Stimulated activated CD4-positive, alpha-beta T cell treated with anti-CD3 and anti-CD28 coated beads, Interleukin-1b, Interleukin-23, amount 100 ng/mL, for 24 hours (primary cell): ENCODE measurements around the gene LCN6.
"Not testable (repeated sequence)": the region's sequence is repeated elsewhere in the genome, so short reads cannot be mapped to it uniquely, and the experiment has no call there.

Experiments used
- DNase-seq, 4 experiments: peaks; one replicate each; pipeline ENCODE4 v3.0.0-alpha.2; 2020; ENCODE audit warnings: low read depth in 4 of 4, low spot score in 1 of 4

The LCN6 gene

DNA sequence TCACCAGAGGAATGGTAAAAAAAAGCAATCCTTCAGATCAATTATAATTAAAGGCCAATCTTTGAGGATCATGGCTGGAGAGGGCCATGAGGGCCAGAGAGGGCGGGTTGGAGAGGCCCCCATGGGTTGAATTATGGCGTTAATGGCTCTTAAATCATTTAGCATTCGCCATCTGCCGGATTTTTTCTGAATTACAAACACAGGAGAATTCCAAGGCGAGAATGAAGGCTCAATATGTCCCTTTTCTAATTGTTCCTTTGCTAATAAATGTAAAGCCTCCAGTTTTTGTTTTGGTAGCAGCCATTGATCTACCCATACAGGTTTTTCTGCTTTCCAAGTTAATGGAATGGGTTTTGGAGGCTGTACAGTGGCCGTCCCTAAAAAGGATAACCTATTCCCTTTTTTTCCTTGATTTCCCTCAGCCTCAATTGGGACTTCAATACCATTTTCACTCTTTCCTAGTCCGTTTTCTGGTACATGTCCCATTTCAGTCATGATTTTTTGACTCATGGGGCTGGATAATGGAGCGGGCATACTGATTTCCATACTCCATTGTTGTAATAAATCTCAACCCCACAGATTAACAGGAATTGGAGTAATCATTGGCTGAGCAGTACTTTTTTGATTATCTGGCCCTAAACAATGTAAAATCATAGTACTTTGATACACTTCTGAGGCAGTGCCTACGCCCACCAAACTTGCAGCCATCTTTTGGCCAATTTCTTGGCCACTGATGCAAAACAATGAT lies 36.1 kb upstream of the LCN6 start:
- DNase-seq, result no peak

DNA sequence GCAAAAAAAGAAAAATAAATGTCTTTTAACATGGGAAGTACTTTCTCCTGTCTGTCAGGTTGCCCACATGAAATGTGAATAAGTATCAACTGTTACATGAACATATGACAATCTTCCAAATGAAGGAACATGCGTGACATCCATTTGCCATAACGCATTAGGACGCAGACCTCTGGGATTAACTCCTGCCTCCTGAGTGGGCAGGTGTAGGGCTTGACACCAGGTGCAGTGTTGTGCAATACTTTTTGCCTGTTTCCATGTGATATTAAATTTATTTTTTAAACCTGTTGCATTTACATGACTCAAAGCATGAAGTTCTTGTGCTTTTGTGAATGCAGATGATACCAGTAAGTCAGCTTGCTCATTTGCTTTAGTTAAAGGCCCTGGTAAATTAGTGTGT lies 34.1 kb upstream of the LCN6 start:
- no peak for DNase-seq

DNA sequence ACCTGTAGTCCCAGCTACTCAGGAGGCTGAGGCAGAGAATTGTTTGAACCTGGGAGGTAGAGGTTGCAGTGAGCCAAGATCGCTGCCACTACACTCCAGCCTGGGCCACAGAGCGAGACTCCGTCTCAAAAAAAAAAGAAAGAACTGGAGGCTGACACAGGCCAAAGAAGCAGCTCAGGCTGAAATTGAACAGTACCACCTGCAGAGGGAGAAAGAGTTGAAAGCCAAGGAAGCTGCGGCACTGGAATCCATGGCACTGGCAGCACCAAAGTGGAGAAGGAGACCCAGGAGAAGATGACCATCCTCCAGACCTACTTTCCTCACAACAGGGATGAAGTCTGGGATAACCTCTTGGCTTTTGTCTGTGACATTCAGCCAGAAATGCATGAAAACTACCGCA lies 31.5 kb upstream of the LCN6 start:
- no peak for DNase-seq

DNA sequence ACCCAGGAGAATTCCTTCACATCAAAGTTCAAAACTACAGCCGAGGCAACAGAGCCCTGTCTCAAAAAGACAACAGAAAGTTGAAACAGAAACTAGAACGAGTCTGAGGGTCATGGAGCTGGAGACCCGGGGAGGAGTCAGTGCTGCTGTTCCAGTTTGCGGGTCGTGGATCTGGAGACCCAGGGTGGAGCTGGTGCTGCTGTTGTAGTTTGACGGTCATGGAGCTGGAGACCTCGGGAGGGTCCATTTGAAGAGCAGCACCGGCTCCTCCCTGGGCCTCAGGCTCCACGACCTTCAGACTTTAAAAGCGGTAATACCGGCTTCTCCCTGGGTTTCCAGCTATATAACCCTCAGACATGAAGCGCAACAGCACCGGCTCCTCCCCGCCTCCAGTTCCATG lies 29.0 kb upstream of the LCN6 start:
- DNase-seq, result no peak

DNA sequence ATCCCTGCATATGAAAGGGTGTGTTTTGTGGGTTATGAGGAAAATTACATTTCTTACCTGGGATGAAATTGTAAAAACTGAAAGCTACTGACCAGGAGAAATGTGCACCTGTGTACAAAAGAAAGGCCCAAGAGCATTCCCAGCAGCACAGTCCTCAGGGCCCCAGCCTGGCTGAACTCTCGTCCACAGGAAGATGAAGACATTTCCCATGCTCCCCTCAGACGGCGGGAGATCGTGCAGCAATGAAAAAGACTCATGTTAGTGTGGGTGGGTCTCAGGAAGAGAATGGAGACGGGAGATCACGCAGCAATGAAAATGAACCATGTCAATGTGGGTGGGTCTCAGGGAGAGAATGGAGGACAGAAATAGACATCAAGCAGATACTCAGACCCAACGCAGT lies 28.6 kb upstream of the LCN6 start:
- no peak for DNase-seq

DNA sequence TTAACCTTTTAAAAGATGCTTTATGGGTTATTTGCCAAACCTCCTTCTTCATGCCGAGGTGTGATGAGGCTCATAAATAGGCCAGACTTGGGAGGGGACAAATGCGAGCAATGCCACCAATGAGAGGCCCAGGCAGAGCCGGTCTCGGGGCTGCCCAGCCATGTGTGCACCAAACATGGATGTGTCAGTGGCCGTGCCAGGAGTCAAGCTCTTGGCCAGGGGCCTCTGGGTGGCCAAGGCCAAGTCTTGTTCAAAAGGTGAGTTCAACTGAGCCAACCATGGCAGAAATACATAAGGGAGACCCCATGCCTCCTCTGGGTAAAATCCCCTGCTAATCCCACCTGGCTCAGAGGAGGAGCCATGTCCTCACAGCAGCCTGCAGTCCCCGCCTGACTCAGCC lies 26.9 kb upstream of the LCN6 start:
- no peak for DNase-seq

DNA sequence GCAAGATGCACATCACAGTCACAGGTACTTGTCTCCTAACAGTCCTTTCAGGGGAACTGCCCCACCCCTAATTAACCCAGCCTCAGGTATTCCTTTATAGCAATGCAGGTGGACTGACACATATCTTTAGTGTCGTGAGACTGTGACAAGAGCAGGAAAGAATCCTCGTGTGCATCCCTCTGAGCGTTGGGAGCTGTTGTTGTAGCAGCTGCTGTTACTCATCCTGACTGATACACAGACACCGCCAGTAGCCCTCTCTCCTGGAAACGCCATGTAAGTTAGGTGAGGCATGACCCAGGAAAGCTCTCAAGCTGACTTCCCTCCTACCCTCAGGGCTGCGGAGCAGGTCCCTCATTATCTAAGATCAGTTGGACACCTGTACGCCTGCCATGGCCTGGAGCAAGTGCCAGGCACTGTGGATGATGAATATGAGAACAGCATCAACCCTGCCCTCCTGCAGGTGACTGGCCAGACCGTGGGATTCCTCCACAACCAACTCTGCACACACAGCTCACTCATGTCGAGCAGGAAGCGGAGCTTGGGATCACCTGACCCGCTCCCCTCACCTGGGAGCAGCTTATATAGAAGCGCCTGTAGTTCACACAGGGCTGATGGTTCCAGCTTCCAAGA lies 26.2 kb upstream of the LCN6 start:
- no peak for DNase-seq

DNA sequence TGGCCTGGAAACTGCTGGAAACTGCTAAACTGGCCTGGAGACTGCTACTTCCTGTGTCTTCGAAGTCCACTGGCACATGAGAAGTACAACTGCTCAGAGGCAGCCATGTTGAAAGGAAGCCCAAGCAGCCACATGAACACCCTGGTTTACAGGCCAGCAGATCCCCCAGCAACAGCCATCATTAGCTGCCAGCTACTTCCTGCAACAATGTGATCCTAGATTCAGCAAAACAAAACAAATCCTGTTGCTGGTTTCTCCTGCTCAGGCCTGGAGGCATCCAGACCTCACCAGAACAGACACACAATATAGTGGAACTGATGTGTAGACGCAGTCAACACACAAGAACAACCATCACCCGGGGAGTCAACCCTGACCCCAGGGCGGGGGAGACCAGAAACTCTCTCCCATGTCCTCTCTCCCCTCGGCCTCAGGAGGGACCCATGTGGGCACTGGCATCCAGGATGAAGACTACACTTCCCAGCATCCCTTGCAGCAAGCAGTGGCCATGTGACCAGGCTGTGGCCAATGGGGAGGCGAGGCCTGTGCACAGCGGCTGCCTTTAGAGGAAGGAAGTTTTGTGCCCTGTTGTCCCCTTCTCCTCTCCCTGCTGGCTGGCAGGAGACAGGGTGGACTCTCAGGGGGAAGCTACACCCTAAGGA lies 25.2 kb upstream of the LCN6 start:
- DNase-seq, result no peak

DNA sequence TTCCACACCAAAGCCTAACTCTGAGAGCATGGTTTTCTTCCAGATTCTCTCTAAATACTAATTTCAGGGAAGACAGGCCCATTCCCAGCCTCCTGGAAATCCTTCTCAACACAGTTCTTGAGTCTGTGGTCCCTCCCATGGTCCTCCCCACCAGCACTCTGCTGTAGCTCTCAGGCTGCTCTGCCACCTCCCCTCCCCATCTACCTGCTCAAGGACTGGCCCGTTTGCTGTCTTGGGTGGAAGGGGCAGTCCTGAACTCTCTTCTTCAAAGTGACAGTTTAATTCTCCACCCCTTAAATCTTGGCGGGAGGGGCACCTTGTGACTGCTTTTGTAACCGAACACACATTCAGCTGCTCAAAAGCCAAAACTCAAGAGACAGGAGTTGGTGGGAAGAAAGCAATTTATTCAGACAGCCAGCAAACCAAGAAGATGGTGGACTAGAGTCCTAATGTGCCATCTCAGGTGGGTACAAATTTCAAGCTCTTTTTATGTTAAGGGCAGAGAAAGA lies 23.6 kb upstream of the LCN6 start:
- DNase-seq, result no peak

DNA sequence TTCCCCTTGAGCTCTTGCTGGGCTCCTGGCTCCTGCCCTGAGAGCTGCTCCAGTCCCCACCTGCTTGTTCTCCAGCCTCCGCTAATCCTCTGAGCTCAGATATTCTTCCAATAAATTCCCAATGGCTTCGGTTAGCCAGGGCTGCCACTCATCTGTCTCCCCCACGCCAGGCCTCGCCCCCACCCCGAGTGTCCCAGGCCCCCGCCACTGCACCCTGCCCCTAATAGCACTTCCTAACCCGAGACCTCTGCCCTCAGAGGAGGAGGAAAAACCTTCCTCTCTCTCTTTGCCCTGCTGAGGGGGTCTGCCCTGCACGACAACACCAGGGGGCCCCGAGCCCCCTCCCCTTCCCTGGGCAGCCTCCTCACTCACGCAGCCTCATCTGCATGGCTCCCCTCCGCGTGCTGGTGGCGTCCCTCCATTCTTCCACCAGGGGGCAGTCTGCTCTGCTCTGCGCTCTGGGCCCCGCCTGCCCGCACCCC lies 21.4 kb upstream of the LCN6 start:
- peak in 3 of 4 experiments; percentile 33 to 53 (median 50) for DNase-seq

DNA sequence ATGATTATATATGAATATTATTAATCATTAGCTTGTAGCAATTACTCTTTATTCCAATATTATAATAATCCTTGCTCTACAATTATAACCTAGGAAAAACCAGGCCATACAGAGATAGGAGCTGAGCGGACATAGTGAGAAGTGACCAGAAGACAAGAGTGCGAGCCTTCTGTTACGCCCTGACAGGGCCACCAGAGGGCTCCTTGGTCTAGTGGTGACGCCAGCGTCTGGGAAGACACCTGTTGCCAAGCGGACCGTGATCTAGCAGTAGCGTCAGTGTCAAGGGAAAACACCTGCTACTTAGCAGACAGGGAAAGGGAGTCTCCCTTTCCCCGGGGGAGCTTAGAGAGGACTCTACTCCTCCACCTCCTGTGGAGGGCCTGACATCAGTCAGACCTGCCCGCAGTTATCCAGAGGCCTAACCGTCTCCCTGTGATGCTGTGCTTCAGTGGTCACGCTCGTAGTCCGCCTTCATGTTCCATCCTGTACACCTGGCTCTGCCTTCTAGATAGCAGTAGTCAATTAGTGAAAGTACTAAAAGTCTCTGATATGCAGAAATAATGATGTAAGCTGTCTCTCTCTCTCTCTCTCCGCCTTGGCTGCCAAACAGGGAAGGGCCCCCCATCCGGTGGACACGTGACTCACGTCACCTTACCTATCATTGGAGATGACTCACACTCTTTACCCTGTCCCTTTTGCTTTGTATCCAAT lies 18.2 kb upstream of the LCN6 start:
- peak in 1 of 4 experiments; percentile 46 for DNase-seq

DNA sequence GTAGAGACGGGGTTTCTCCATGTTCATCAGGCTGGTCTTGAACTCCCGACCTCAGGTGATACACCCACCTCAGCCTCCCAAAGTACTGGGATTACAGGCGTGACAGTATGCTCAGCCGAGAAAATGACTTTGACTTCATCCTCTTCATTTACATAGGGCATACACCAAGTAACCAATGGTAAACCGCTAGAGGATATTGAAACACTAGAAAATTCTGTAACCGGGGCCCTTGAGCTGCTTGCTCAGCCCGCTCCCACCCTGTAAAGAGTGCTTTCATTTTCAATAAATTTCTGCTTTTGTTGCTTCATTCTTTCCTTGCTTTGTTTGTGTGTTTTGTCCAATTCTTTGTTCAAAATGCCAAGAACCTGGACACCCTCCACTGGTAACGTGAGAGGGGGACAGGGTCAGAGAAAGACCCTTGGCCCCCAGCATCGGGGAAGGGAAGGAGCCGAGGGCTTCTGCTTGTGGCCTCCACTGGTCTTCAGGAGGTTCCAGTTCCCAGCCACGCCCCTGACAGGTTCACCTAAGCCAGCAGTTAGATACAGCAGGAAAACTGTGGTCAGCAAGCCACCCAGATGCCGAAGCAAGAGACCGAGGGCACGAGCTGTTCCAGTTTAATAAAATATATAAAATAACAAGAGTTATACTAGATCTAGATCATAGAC lies 17.6 kb upstream of the LCN6 start:
- DNase-seq, result not testable (repeated sequence)

DNA sequence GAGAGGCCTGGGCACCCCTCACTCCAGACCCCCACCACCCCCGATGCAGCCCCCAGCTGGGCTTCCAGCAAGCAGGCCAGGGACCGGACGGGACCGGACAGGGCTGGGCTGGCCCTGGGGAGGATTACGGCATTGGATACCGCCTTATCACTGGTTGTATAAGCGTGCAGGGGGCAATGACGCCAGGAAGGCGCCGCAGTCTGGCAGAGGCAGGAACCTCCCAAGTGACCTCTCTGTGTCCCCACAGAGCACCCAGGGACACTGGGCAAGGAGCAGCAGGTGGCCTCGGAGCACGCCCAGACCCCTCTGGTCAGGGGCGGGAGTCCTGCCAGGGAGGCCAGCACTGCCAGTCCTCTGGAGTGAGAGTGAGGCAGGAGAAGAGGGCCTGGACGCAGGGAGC lies 16.7 kb upstream of the LCN6 start:
- no peak for DNase-seq

DNA sequence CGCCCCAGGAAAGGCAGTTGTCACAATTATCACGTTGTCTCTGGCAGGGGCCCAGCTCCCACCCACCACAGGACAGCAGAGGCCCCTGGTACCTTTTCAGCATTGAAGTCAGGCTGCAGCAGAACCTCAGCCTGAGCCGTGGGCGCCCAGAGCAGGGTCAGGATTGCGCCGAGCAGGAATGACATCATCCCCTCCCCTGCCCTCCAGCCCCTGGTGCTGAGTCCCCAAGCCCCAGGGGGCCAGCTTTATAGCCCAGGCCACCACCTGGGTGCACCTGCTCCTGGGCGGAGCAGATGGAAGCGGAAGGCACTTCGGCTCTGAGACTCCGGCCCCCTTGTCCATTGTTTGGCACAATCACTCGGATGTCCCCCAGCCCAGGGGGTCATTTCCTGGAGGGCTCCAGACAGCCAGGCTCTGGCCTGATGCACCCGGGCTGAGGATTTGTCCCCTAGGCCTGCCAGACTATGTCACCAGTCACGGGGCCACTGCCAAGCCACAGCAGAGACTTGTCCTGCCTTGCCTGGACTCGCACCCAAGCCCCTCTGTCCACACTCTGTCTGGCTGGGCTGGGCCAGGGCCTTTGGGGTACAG lies 16.1 kb upstream of the LCN6 start, which contains the start of gene LCN15:
TSS of gene LCN15 (minus strand) at position 218 of the 591 bp plus-strand sequence. CDS start at position 188, 30 bp downstream.
- no peak for DNase-seq

DNA sequence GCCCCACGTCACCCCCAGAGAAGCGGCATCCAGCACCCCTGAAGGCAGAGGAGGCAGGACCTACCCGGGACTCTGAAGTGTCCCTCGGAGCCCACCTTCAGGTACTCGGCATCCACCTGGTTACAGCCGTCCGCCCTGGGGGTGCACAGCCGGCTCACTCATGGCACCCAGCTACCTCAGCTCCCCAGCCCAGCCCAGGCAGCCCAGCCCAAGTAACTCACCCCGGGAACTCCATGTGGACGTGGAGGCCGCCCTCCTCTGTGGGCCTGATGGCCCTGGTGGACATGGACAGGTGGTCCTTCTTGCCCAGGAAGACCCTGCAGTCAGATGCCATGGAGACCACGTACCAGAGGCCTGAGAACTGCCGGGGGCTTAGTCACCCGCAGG lies 15.3 kb upstream of the LCN6 start:
- DNase-seq, result no peak

DNA sequence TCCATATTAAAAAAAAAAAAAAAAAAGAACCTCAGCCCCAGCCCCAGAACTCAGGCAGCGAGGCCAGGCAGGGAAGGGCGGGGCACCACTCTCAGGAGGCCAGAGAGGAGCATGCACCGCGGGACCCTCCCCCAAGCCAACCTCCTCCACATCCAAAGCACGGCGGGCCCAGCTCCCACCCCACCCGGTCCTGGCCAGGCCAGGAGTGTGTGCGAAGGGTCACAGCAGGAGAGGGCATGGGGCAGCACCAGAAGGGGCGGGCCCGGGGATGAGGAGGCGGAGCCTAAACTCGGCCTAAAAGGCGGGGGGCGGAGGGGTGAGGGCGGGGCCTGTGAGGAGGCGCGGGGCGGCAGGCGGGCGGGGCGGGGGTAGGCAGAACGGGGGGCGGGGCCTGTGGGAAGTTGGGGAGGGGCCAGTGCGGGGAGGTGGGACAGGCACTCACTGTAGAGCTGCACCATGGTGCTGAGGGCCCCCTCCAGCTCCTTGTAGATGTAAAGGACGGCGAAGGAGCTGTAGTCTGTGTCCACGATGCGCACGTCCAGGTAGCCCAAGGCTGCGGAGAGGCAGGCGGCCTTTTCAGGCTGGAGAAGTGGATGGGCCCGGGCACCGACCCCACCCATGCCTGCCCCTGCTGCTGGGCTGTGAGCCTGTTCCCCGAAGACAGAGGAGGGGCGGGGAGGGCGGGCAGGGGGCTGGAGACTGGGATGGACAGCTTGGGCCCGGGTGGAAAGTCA lies 14.8 kb upstream of the LCN6 start:
- peak in 2 of 4 experiments; percentile 44 to 57 for DNase-seq

DNA sequence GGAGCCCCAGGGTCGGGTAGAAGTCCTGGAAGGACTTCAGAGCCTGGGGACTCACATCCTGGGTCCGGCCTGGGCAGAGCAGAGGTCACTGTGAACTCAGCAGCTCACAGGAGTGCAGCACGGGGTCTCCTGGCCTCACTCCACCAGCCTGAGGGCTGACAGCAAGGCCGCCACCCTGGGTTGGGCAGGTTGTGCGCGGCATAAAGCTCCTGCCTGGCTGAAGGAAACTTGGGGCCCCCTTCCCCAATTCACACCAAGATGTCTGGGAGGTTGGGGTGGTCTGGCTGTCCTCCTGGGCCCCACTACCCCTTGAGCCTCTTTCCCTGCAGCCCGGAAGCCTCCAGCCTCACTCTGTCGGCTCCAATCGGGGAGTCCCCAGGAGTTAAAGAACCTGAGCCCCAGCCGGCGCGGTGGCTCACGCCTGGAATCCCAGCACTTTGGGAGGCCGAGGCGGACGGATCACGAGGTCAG lies 13.9 kb upstream of the LCN6 start:
- DNase-seq, result no peak

DNA sequence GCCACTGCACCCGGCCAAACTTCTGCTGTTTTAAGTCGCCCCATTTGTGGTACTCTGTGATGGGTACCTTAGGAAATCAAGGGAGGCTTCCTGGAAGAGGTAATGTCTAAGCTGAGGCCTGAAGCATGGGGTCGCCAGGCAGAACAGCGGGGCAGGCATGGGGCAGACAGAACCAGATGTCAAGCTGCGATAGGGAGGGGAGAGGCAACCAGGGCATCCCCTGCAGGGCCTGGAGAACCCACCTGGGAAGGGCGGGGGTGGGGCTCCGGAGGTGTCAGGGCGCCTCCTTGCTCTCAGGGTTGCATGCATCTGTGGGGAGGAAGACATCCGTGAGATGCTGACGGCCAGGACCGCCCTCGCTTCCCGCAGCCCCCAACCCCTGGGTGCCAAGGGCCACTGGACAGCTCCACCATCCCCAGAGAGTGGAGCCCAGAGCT lies 13.2 kb upstream of the LCN6 start:
- DNase-seq, result no peak

DNA sequence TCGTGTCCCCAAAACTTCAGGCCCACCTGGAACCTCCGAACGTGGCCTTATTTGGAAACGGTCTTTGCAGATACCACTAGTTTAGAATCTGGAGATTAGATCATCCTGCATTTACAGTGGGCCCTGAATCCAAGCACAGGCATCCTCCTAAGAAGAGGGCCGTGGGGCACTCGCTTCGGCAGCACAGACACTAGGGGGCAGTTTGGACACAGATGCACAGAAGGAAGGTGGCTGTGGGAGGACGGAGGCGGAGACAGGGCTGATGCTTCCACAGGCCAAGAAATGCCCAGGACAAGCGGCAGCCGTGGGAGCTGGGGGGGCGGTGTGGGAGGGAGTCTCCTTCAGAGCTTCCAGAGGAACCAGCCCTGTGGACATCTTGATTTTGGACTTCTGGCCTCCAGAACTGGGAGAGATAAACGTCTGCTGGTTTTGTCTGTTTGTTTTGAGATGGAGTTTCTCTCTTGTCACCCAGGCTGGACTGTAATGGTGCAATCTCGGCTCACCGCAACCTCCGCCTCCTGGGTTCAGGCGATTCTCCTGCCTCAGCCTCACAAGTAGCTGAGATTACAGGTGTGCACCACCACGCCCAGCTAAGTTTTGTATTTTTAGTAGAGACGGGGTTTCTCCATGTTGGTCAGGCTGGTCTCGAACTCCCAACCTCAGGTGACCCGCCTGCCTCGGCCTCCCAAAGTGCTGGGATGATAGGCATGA lies 12.7 kb upstream of the LCN6 start:
- peak in 1 of 4 experiments; percentile 31 for DNase-seq
